B cell (primary cell): ENCODE measurements around the gene DUSP14.

Experiments used
- EZH2 ChIP-seq: IDR thresholded peaks from 2 replicates; pipeline ENCODE4 v1.6.1; 2012; ENCODE audit warnings: borderline replicate concordance, low read depth, mild to moderate bottlenecking, moderate library complexity, low read length; ENCODE audit not compliant: insufficient read depth, poor library complexity, severe bottlenecking
- TF ChIP-seq, protein P1 (sequence below): fragments of 200-600 bp; IDR thresholded peaks from one replicate; pipeline ENCODE4 v1.8.0; 2022; ENCODE audit warnings: antibody characterized with exemption, mild to moderate bottlenecking

DNA sequence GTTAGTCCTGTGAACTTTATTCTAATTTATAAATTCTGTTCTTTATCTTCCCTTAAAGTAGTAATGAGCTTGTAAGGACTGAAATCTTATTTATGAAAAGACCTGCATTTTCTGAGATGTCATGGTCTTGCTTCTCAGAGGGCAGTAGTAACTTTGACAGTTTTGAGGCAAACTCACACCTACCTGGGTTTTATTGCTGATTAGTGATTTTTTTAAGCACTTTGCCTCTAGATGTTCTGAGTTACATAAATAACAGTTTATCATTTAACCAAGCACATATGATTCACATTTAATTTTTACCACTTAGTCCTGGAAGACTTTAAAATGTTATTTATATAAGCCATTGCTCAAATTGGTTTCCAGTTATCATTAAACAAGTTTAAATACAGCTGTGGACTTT, 10.7 kb downstream of the DUSP14 start:
- TF ChIP-seq, protein P1, sequence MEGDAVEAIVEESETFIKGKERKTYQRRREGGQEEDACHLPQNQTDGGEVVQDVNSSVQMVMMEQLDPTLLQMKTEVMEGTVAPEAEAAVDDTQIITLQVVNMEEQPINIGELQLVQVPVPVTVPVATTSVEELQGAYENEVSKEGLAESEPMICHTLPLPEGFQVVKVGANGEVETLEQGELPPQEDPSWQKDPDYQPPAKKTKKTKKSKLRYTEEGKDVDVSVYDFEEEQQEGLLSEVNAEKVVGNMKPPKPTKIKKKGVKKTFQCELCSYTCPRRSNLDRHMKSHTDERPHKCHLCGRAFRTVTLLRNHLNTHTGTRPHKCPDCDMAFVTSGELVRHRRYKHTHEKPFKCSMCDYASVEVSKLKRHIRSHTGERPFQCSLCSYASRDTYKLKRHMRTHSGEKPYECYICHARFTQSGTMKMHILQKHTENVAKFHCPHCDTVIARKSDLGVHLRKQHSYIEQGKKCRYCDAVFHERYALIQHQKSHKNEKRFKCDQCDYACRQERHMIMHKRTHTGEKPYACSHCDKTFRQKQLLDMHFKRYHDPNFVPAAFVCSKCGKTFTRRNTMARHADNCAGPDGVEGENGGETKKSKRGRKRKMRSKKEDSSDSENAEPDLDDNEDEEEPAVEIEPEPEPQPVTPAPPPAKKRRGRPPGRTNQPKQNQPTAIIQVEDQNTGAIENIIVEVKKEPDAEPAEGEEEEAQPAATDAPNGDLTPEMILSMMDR, result no peak
- TF ChIP-seq EZH2, result no peak
